SH-SY5Y (cell line): ENCODE data around the gene DRC3.

ENCODE experiments used
- GATA2 ChIP-seq: IDR thresholded peaks from 2 replicates; pipeline ENCODE4 v1.6.1; 2011; ENCODE audit warnings: mild to moderate bottlenecking, low read depth, low read length
- GATA3 ChIP-seq: IDR thresholded peaks from 2 replicates; pipeline ENCODE4 v1.6.1; 2011; ENCODE audit warnings: low read depth, mild to moderate bottlenecking, low read length, moderate library complexity

The DRC3 gene

DNA sequence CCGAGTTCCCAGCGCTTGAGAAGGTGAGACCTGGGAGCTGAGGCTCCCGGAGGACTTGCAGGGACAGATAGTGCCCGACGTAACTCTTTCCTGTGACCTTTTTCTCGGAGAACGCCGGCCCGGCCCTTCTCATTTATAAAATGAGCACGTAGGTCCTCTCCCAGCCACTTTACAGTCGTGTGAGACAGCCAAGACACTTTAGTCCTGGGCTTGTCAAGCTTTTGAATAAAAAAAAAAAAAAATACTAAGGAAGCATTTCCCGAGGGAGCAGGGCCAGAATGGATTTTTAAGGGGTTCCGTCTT, 241 bp downstream of the DRC3 start:
- TF ChIP-seq GATA3 (no peak), GATA2 (no peak)

DNA sequence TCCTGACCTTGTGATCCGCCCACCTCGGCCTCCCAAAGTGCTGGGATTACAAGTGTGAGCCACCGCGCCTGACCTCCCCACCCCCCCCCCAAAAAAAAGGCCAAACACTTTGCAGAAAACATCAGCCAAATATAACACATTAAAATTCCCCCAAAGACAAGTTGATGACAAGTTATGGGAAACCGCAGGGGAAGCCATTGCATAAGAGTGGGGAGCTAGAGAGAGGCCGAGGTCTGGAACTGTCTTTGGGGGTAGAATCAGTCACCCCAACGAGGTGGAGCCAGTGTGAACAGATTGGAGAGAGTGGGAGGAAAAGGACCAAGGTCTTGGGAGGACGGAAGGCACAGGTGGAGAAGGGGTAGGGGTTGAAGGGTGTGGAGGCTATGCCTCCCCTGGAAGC, 2.8 kb downstream of the DRC3 start:
- TF ChIP-seq GATA2 = no peak
- no peak for TF ChIP-seq GATA3

DNA sequence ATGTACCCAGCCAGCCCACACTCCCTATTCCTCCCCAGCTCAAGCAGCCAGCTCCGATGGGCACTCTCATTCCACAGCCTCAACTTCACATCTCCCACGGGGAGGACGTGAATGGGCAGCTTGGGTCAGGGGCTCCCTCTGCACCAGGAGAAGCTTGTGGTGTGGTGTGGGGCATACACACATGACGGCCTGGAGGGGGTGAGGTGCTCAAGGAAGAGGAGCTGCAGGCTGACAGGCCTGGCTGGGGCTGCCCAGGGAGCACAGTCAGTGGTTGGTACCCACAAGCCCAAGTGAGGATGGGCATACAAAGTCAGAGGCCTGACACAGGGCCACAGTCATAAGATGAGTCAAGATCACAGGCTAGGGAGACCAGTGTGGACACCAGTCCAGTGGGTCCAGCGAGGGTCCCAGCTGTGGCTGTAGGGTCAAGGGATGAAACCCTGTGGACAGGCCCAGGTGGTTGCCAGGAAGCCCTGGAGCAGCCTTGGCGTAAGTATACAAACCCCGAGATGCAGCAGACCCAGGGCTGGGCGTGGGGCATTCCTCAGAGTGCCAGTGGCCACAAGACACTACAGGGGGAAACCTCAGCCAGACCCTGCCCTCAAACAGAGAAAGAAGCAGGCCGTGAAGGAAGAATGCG, 4.4 kb downstream of the DRC3 start:
- TF ChIP-seq GATA2 (no peak), GATA3 (no peak)

DNA sequence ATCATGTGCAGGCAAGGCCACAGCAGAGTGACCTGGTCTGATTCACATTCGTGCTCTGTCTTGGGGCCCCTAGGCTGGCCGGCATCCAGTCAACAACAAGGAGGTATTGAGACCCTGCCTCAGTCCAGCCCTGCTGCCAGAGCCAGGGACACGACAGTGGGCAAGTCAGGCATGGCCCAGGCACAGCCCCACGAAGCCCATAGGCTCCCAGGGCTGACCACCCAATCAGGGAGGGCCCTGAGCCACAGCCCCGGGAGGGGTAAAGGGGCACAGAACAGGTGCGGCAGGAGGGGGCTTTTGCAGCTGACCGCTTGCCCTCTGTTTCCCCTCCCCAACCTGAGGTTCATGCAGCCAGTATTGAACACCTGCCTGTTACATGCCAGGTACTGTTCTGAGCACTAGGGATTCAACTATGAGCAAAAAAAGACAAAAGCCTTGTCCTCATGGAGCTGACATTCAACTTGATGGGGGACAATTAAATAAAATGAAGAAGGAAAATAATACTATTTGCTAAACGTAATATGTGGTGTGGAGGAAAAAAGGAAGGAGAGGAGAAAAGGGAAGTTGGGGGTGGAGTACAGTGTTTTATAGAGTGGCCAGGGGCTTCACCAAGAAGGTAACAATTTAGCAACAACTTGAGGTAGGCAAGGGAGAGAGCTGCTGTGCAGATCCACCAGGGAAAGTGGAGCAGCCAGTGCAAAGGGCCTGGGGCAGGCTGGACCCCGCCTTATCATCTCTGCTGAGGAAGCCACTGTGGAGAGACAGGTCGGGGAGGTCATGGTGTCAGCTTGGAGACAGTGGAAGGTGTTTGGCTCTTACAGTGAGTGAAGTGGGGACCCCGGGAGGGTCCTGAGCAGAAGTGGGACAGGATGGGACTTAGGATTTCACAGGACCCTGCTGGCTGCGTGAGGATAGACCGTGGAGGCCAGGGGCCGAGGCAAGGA, 6.1 kb downstream of the DRC3 start:
- no peak for TF ChIP-seq GATA3
- TF ChIP-seq GATA2 = no peak

DNA sequence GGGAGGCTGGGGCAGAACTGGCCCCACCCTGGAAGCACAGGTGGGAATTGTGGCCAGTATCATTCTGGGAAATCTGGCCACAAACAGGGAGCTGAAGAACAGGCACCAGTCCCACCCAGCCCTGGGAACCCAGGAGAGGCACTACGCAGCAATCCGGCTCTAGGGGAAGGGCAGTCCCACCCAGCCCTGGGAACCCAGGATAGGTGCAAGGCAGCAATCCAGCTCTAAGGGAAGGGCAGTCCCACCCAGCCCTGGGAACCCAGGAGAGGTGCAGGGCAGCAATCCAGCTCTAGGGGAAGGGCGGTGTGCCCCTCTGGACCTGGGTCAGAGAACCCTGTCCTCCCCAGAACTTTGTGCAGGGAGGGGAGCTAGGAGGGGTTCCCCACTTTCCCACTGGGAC, 7.1 kb downstream of the DRC3 start:
- TF ChIP-seq GATA2 (no peak), GATA3 (no peak)

DNA sequence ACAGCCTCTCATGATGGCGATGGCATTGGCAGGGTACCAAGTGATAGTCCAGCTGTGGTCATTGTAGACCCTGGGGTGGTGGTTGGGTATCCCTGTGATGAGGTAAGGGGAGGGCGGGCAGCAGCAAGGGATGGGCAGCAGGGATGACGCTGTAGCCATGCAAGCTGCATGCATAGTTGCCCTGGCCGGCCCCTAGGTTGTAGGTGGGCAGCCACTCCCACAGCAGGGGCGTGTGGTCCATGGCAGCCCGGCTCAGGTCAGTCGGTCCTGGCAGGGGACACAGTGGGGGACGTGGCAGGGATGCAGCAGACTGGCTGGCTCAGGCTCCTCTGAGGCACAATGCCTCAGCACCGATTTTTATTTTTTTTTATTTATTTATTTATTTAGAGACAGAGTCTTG, 8.7 kb downstream of the DRC3 start:
- TF ChIP-seq GATA3 = no peak

DNA sequence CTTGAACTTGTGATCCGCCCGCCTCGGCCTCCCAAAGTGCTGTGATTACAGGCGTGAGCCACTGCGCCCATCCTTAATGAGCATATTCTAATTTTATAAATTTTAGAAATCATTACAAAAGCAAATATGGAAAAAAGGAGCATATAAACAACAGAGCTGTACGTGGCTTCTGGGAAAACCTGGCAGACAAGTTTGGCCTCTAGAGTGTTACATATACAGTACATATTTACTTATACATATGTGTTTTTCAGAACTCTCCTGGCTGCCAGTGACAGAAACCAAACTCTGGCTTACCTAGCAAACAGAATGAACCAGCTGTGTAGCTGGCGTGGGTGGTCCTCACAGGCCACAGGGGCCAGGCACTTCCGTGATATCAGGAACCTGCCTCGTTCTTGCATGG, 10.1 kb downstream of the DRC3 start:
- TF ChIP-seq GATA2 = no peak
- TF ChIP-seq GATA3 = no peak

DNA sequence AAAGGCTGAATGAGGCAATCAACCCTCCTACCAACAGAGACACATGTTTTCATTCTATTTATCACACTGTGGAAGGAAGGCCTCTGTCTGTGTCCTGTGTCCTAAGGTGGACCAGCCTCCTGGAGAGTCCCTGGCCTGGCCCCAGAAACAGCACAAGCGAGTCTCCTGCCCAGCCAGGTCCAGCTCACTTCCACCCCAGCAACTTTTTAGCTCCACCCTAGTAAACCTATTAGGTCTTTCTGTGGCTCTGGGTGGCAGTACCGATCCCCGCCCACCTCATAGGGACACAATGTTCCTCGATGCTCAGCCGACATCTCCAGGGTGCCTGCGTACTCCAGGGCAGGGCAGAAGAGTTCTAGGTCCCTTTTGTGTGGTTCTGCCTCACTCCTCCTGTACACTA, 10.7 kb downstream of the DRC3 start:
- TF ChIP-seq GATA2 (no peak), GATA3 (no peak)

DNA sequence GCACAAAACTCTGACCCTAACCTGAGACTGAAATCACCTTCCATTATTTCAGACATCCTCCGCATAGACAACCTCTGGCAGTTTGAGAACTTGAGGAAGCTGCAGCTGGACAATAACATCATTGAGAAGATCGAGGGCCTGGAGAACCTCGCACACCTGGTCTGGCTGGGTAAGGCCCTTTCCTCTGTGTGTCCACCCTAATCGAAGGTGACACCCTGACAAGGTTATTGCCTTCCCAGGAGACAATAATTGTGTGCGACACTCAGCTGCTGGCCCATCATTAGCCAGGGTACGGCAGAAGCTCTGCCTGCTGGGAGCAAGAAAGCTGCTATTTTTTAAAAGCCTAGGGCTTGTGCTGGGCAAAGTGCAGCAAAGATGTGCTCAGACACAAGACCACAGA, 11.1 kb downstream of the DRC3 start:
- TF ChIP-seq GATA2 = no peak
- TF ChIP-seq GATA3 = no peak

DNA sequence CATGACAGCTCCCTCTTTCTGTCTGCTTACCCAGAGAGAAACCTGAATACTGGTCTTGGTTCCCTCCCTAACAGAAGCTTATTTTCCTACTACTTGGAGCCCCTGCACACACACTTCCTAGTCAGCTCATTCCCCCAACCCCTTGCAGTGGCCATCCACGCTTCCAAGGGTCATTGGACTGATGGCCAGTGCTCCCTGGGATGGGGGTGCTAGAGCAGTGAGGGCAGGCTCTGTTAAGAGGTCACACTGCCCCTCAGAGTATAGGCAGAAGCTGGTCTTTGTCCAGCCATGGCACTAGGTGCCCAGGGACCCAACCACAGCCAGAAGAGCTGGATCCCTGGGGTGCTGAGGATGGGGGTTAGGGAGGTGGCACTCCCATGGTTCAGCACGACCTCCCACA, 12.5 kb downstream of the DRC3 start:
- TF ChIP-seq GATA3 = no peak
- TF ChIP-seq GATA2 = no peak

DNA sequence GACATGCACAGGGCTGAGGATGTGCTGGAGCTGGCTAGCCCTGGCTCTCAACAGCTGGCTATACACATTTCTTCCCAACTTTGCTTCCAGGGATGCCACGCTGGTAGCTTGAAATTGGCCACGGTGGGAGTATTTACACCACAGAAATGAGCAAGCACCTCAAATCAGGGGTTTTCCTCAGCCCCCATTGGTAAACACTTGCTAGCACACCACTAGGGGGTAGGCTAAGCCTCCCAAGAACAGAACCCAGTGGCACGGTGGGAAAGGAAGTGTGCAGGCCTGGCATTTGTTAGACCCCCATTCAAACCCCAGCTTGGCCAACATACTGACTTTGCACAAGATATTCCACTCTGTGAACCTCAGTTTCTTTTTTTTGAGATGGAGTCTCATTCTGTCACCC, 12.9 kb downstream of the DRC3 start:
- TF ChIP-seq GATA2 (no peak), GATA3 (no peak)

DNA sequence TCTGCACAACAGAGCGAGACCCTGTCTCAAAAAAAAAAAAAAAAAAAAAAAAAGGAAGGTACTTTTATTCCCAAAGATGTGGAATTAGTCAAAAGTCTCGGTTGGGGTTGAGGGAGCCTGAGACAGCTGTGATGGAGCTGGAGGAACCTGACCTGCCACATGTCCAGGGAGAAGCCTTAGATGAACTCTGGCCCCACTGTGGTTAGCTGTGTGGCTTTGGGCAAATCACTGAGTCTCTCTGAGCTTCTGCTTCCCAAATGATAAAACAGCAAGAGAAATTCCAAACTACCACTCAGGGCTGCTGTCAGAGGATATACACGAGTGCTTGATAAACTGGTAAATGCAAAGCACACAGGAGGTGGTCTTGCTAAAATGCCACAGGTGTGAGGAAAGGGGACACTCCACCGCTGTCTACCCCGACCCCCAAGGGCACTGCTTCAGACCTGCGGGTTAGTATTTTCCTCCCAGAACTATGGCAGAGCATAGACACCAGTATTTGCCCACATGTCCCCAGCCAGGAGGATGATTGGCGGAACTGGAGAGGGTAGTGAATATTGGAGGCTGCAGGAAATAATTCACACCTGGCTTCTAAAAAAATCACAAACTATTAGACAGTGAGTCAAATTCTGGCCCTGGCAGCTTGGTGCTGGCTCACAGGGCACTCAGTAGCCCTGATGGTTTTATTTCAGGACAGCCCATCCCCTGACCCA, 14.7 kb downstream of the DRC3 start:
- TF ChIP-seq GATA3 (no peak), GATA2 (no peak)

DNA sequence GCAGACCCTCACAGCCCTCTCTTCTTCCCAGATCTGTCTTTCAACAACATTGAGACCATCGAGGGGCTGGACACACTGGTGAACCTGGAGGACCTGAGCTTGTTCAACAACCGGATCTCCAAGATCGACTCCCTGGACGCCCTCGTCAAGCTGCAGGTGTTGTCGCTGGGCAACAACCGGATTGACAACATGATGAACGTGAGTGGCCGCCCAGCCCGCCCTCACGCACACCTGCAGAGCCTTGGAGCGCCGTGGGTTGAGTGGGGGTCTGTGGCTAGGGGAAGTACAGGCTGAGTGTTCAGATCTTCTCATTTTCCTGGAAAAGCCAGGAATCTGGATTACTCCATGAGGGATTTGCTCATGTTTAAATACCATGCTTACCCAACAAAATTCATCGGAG, 15.2 kb downstream of the DRC3 start:
- TF ChIP-seq GATA2 (no peak), GATA3 (no peak)

DNA sequence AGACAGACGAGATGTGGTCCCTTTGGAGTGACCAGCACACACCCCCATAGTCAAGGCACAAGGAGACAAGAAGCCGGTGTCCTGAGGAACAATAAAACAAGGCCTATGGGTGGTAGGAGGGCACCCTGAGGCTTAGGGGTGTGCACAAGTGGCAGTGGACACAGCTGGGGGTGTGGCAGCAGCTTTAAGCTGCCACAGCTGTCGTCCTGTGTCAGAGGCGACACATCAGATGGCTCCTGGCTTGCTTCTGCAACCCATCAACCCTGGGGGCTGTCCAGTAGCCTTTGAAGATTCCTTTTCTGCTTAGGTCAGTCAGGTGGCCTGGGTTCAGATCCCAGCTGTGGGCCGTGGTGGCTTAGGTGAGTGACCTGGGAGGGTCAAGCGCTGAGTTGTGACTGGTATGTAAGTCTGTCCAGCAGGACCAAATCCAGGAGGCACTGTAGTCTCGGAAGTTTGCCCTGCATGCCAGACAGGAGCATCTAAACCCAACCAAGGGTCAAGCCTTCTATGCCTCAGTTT, 15.8 kb downstream of the DRC3 start:
- TF ChIP-seq GATA2 = no peak
- no peak for TF ChIP-seq GATA3
